ENCODE measurements around the gene SEC31B.

SEC31B gene

DNA sequence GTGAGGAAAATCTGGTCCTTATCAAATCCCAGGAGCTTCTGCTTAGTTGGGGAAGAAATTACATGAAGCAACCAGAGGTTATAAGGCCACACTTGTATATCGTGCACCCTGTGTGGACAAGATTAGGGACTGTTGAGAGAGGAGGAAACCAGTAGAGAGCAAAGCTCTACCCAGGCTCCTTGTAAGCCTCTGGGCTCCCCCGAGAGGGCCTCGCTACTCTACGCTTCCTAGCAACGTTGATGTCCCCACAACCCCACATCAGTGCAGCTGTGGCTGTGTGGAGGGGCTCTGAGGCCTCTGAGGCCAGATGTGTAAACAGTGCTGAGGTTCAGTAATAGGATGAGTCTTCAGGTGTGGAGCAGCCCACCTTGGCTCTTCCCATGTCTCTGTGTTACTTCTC, 32.1 kb upstream of the SEC31B start:
- H3K4me3 ChIP-seq (ENCODE audit: low read depth, low read length) = no peak overlapping the region
- no peak for DNase-seq (ENCODE audit: low read depth)
- TF ChIP-seq, protein P1, sequence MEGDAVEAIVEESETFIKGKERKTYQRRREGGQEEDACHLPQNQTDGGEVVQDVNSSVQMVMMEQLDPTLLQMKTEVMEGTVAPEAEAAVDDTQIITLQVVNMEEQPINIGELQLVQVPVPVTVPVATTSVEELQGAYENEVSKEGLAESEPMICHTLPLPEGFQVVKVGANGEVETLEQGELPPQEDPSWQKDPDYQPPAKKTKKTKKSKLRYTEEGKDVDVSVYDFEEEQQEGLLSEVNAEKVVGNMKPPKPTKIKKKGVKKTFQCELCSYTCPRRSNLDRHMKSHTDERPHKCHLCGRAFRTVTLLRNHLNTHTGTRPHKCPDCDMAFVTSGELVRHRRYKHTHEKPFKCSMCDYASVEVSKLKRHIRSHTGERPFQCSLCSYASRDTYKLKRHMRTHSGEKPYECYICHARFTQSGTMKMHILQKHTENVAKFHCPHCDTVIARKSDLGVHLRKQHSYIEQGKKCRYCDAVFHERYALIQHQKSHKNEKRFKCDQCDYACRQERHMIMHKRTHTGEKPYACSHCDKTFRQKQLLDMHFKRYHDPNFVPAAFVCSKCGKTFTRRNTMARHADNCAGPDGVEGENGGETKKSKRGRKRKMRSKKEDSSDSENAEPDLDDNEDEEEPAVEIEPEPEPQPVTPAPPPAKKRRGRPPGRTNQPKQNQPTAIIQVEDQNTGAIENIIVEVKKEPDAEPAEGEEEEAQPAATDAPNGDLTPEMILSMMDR (IDR thresholded peaks at IDR 0.05; ENCODE audit: low read depth, low read length, missing control alignments) = no peak

DNA sequence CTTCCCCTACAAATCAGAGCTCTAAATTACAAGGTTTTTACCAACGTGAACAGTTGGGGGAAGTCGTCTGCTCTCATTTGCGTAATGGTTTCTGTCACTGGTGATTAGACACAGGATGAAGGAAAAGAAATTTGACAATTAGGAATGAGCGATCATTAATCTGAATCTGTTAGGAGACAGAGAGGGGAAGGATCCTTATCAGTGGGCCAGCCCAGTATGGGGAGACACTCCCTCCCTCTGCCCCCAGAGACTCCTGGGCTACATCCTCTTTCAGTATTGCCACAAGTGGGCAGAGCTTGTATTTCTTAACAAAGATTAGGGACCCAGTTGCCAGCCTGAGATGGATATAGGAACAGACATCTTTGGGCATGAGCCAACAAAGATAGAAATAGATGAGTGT, 31.5 kb upstream of the SEC31B start:
- no peak for DNase-seq (ENCODE audit: low read depth)
- no peak overlapping the region for H3K4me3 ChIP-seq (ENCODE audit: low read depth, low read length)
- TF ChIP-seq, protein P1 (IDR thresholded peaks at IDR 0.05; ENCODE audit: low read depth, low read length, missing control alignments) = no peak

DNA sequence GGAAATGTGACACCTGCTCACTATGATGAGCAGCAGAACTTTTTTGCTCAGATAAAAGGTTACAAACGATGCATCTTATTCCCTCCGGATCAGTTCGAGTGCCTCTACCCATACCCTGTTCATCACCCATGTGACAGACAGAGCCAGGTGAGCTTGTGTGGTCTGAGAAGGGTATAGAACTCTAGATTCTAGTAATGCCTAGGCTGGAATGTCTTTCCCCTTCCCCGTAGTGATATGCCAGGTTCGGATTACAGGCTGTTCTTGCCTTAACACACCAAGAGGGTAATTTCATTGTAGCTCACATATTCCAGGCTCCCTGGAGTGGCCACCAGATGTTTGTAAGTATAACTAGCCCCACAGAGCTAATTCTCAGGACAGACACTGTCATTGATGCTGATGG, 25.3 kb upstream of the SEC31B start:
- H3K4me3 ChIP-seq (ENCODE audit: low read depth, low read length) = no peak overlapping the region
- TF ChIP-seq, protein P1 (IDR thresholded peaks at IDR 0.05; ENCODE audit: low read depth, low read length, missing control alignments) = no peak
- no peak for DNase-seq (ENCODE audit: low read depth)

DNA sequence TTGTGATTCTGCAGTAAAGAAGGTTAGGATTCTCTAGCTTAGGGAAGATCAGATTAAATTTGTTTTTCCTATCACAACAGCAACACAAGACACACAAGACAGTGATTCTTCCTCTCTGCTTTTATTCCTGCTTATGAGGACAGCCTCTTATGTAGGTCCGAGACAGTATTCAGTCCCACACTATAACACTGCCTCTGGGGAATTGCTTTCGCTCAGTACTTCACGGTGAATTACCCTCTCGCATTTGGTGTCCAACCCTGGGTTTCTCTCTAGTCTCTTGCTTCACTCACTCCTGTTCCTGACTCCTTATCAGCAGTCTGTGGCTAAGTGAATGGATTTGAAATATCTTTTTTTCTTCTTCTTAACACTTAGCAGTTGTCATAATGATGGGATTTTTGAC, 17.8 kb upstream of the SEC31B start:
- no peak overlapping the region for H3K4me3 ChIP-seq (ENCODE audit: low read depth, low read length)
- TF ChIP-seq, protein P1 (IDR thresholded peaks at IDR 0.05; ENCODE audit: low read depth, low read length, missing control alignments) = no peak
- DNase-seq (ENCODE audit: low read depth) = no peak

DNA sequence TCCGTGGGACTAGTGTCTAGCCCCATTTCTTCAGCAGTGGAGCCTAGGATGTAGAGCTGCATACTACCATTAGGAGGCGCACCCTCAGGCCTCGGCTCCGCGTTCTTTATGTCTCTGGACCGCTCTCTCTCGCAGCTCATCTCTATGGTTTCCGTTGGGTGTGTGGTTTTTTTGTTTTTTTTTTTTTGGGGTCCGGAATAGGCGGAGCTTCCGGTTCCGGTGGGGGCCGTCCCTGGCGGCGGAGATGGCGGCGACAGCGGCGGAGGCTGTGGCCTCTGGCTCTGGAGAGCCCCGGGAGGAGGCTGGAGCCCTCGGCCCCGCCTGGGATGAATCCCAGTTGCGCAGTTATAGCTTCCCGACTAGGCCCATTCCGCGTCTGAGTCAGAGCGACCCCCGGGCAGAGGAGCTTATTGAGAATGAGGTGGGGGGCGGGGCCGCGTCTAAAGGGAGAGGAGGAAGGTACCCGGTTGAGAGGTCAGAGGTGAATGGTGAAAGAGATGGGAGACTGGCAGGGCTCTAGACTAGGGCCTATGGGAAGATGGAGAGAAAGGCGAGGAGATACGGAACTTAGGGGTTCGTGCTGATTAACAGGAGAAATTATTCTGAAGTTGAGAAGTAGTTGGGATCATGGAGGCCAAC, 16.2 kb upstream of the SEC31B start, which contains the start of gene HIF1AN:
Gene HIF1AN (plus strand): TSS at position 229 of the 639 bp plus-strand sequence. CDS start 16 bp downstream, at position 245.
- TF ChIP-seq, protein P1 (IDR thresholded peaks at IDR 0.05; ENCODE audit: low read depth, low read length, missing control alignments) = peak; percentile 95
- peak within 1 kb of the TSS; percentile 55 for H3K4me3 ChIP-seq (ENCODE audit: low read depth, low read length)
- peak; percentile 93 for DNase-seq (ENCODE audit: low read depth)

DNA sequence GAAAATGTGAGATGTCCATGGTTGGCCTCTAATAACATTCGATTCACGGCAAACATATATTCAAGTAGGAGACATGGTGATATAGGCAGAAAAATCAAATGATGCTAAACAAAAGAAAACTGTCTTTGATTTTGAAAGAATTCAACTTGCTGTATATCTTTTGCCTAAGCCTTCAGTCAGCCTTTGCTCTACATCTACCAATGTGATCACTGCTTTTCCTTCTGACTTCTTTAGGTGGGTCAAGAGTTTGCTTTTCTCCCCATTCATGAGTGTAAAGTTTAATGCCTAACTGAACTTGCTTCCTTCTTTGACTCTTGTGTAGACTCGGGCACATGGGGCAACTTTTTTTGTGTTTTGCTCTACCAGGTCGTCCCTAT, 15.7 kb upstream of the SEC31B start:
- TF ChIP-seq, protein P1 (IDR thresholded peaks at IDR 0.05; ENCODE audit: low read depth, low read length, missing control alignments) = no peak
- DNase-seq (ENCODE audit: low read depth) = no peak
- H3K4me3 ChIP-seq (ENCODE audit: low read depth, low read length) = peak overlapping the region; percentile 55

DNA sequence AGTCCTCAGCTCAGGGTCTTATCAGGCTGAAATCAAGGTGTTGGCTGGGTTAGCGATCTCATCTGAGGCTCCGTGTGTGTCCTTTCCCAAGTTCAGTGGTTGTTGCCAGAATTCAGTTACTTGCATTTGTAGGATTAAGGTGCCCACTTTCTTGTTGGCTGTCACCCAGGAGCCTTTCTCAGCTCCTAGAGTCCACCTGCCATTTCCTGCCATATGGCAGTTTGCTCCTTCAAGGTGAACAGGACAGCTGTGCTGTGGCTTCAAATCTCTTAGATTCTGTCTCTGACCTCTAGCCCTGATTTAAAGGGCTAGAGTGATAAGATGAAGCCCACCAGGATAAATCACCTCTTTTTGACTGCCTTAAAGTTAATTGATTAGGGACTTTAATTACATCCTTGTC, 15.1 kb upstream of the SEC31B start:
- DNase-seq (ENCODE audit: low read depth) = no peak
- H3K4me3 ChIP-seq (ENCODE audit: low read depth, low read length) = no peak overlapping the region
- TF ChIP-seq, protein P1 (IDR thresholded peaks at IDR 0.05; ENCODE audit: low read depth, low read length, missing control alignments) = no peak

All from GM12864 (cell line).